ENCODE results near the gene WRAP73.

The WRAP73 gene

GRCh38 chr1:3677484-3677883, 27.6 kb upstream of the WRAP73 start:
- DNase-seq (ENCODE audit: low read depth), result no peak
- H3K4me3 ChIP-seq (ENCODE audit: low read depth, low read length), result peak overlapping the region; percentile 40
- TF ChIP-seq CTCF (IDR thresholded peaks at IDR 0.05; ENCODE audit: low read depth, low read length, missing control alignments), result no peak

DNA sequence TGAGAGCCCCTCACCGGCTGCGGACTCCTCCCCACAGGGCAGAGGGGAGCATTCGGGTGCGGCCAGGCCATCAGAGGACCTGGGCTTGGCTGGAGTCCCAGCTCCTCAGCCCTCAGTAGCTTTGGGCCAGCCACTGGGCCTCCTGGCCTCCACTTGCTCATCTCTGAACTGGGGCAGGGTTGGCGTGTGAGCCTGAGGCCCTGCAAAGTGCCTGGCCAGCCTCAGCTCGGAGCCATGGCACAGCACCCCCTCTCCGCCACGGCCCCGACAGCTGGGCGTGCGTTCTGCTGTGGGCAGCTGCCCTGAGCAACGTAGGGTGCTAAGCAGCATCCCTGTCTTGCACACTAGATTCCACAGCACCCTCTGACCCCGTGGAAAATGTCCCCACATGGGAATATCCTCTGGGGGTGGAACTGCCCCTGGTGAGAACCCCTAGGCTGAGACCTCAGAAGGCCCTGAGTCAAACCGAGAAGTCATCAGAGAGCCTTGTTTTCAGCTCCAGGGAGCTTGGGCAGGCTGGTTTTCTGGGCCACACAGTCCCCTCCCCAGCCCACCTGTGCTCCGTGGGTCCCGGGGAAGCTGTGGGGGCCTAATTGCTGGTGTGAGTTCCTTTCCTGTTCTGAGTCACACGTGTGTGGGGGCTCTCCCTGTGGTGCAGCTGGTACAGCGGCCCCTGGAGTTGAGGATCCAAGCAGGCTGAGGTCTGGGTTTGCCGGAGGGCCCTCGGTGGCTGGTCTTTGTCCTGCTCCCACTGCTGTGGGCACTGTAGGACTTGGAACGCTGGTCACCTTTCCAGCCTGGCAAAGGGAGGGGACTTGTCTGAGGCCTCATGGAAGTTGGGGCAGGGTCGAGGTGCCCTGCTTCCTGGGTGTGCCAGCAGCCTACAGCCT, 26.9 kb upstream of the WRAP73 start:
- peak overlapping the region; percentile 40 for H3K4me3 ChIP-seq (ENCODE audit: low read depth, low read length)
- TF ChIP-seq CTCF (IDR thresholded peaks at IDR 0.05; ENCODE audit: low read depth, low read length, missing control alignments), result peak; percentile 27
- DNase-seq (ENCODE audit: low read depth), result peak; percentile 87

DNA sequence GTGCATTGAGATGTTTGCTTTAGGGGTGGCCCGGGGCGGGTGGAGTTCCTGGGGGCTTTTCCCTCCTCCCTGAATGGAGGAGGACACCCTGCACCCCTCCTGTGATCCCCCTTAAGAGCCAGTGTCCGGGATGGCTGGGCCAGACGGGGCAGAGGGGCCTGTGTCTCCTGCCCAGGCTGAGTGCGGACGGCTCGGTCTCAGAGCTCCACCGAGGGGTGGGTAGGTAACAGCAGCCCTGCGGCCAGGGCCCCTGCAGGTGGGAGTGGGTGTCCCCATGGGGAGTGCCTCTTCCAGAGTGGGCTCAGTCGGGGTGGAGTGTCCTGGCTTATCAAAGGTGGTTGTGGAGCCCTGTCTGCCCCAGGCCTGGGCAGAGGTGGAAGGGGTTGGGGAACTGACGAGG, 25.5 kb upstream of the WRAP73 start:
- DNase-seq (ENCODE audit: low read depth), result no peak
- no peak overlapping the region for H3K4me3 ChIP-seq (ENCODE audit: low read depth, low read length)
- no peak for TF ChIP-seq CTCF (IDR thresholded peaks at IDR 0.05; ENCODE audit: low read depth, low read length, missing control alignments)

DNA sequence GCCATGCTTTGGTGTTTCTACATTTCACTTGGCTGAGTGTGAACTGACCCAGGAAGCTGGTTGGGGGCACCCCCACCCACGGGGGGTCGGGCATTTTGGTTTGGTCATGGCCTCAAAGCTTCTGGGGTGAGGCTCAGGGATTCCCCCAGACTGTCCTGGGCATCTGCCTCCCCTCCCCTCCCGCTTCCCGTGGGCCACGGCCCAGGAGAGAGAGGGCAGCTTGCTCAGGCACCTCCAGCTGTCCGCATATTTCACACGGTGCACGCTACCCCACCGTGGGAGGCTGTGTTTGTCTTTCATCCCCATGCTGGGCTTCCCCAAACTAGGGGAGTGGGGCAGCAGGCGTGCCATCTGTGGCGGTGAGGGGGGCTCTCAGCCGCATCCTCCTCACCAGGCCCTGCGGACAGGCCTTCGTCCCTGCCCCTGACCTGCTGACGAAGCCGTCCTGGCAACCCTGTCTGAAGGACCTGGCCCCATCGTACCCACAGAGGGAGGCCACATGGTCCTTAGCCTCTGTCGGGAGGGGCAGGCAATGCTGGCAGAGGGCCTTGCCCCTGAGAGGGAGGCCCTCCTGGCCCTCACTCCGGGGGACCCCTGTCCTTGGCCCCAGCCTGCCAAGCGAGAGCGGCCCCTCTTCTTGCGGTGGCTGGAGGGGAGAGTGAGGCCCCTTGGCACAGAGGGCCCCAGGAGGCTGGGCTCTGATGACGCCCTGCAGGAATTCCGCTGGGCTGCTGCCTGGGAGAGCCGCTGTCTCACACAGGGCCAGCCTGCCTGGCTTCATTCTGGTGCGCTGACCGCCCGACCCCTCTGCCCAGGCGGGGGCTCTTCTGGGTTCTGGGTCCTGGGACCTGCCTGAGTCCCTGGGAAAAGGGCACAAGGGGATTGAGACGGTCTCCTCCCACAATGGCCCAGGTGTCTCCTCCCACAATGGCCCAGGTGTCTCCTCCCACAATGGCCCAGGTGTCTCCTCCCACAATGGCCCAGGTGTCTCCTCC, 24.5 kb upstream of the WRAP73 start:
- H3K4me3 ChIP-seq (ENCODE audit: low read depth, low read length), result peak overlapping the region; percentile 62; the same call in 1 of the 2 replicates
- no peak for DNase-seq (ENCODE audit: low read depth)
- TF ChIP-seq CTCF (IDR thresholded peaks at IDR 0.05; ENCODE audit: low read depth, low read length, missing control alignments), result no peak

DNA sequence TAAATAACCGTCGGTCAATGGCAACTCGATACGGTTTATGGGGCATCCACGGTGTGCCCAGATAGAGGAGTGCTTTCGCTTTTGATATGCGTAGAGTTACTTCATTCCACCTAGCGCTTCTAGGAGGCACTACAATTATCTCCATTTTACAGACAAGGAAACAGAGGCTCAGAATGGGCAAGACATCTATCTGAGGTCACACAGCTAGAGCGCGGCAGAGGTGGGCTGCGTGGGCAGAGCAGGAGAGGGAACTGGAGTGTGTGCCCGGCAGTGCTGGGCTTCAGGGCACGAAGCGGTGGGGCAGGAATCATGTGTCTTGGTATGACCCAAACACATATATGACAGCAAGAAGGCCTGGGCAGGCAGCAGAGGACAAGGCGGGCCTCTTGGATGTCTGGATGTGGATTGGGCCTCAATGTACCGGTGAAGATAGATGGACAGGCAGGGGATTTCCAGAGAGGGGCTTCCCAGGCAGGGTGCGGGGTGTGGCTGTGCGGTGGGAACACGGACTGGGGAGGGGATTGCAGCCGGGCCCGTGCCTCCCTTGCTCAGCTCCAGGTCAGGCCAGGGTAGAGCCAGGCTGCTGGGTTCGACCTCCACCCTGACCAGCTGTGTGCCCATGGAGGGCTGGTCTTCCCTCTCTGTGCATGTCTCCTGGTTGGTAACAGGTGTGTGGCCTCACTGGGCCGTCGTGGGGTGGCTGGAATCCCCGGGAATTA, 23.6 kb upstream of the WRAP73 start:
- DNase-seq (ENCODE audit: low read depth), result no peak
- H3K4me3 ChIP-seq (ENCODE audit: low read depth, low read length), result peak overlapping the region; percentile 62
- TF ChIP-seq CTCF (IDR thresholded peaks at IDR 0.05; ENCODE audit: low read depth, low read length, missing control alignments), result peak; percentile 50

DNA sequence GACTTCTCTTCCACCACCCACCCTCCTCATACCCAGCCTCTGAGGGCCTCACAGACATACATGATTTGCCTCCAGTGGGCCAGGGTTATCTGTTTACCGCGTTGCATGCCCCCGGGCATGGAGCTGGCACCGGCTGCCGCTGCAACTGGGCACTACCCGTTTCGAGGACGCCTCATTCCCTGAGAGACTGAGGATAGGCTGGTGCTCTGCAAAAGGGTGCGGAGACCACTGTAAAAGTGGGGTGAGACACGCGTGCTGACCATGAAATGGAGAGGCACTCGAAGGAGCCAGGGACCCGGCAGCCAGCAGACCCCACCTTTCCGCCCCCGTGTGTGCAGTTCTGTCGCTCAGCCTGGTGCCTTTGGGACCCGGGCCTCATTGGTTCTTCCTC, 23.1 kb upstream of the WRAP73 start:
- DNase-seq (ENCODE audit: low read depth), result no peak

More for the DNA sequence above, 23.1 kb upstream of the WRAP73 start:
- peak overlapping the region; percentile 62 for H3K4me3 ChIP-seq (ENCODE audit: low read depth, low read length)
- no peak for TF ChIP-seq CTCF (IDR thresholded peaks at IDR 0.05; ENCODE audit: low read depth, low read length, missing control alignments)

All from GM12864 (cell line).